Measurements from ENCODE around the gene GPRASP3. TPM values are rescaled to one million over a fixed set of nuclear protein-coding genes. Genes with fewer than 3 reads are reported as not detected.
A peak's percentile ranks its signal among the peaks of the same experiment; 100 is the strongest.

Gene GPRASP3
- total and polyA plus RNA-seq, 2 donors (not counting 3 experiments of a cell fraction or from before 2014, with no cell fraction given) = 4.0 to 7.2 TPM

DNA sequence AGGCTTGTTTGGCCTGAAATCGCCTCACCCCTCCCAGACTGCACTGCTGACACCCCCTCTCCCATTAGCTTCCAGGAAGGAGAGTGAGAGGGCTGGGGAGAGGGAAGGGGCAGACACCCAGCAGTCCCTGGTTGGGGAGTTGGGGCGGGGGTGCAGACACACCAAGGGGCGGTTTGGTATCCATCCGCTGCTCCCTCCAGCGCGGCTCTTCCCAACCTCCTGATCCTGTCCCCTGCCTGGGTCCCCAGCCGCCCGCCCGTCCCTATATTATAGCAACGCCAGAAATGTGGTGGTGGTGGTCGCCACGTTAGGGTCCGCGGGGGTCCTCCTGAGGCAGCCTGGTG is 24.9 kb downstream of the GPRASP3 start:
- Histone ChIP-seq H3K4me3 (replicated peaks in 1 of 3; ENCODE audit: insufficient read depth in 1 of 3, low read depth in 1 of 3, low read length in 3 of 3) (peak overlapping the region in 1 of 3 experiments; percentile 58), H2AFZ (ENCODE audit: low read depth, low read length) (peak overlapping the region; percentile 20)

More for the DNA sequence above, 24.9 kb downstream of the GPRASP3 start:
- Histone ChIP-seq H3K9me1 (replicated peaks; ENCODE audit: control insufficient read depth, extremely low read depth, insufficient read depth, low read length) (no peaks in the 10 kb centered on the region), H3K36me3 (ENCODE audit: control insufficient read depth in 2 of 2, extremely low read depth in 1 of 2, insufficient read depth in 2 of 2, low read length in 2 of 2) (no peaks in the 10 kb centered on the region), H3K79me2 (ENCODE audit: control insufficient read depth, insufficient read depth, low read length) (no peaks in the 10 kb centered on the region), H3K9ac (replicated peaks; ENCODE audit: extremely low read depth, insufficient read depth, low read length) (no peak overlapping the region), H3K9me3 (replicated peaks; ENCODE audit: control insufficient read depth, insufficient read depth, low read length) (no peaks in the 10 kb centered on the region), H3K27ac (ENCODE audit: insufficient read depth, low read depth, low read length) (no peak overlapping the region), H3K4me1 (ENCODE audit: control insufficient read depth, extremely low read depth, insufficient read depth, low read length) (peaks cover 3% of the 10 kb centered on the region), H4K20me1 (replicated peaks; ENCODE audit: control insufficient read depth, extremely low read depth, insufficient read depth, low read length) (no peaks in the 10 kb centered on the region), H3K27me3 (ENCODE audit: control insufficient read depth in 2 of 2, insufficient read depth in 2 of 2, low read length in 2 of 2) (no peaks in the 10 kb centered on the region), H3K4me2 (ENCODE audit: insufficient read depth, low read length) (no peak overlapping the region)
- BruUV-seq (replicated peaks) = no TSS peak
- ChIA-PET CTCF (interaction anchor here (1.3 kb wide), 1 partner anchor 90 kb away, joined by 4 read pairs; no protein-coding TSS in a partner anchor), POLR2A (no interaction called here)
- TF ChIP-seq MYC (IDR thresholded peaks at IDR 0.05; ENCODE audit: low read depth, low read length) = no peak
- TF ChIP-seq JUN (IDR thresholded peaks at IDR 0.05; ENCODE audit: borderline replicate concordance, insufficient read depth, insufficient read length, low read depth) = no peak
- TF ChIP-seq, protein P1, sequence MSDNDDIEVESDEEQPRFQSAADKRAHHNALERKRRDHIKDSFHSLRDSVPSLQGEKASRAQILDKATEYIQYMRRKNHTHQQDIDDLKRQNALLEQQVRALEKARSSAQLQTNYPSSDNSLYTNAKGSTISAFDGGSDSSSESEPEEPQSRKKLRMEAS (IDR thresholded peaks at IDR 0.05; ENCODE audit: insufficient read depth, insufficient read length) = no peak
- no peak for TF ChIP-seq GATA2 (IDR thresholded peaks at IDR 0.05; ENCODE audit: insufficient read depth, insufficient read length, low read depth, low read length)
- TF ChIP-seq, protein P2, sequence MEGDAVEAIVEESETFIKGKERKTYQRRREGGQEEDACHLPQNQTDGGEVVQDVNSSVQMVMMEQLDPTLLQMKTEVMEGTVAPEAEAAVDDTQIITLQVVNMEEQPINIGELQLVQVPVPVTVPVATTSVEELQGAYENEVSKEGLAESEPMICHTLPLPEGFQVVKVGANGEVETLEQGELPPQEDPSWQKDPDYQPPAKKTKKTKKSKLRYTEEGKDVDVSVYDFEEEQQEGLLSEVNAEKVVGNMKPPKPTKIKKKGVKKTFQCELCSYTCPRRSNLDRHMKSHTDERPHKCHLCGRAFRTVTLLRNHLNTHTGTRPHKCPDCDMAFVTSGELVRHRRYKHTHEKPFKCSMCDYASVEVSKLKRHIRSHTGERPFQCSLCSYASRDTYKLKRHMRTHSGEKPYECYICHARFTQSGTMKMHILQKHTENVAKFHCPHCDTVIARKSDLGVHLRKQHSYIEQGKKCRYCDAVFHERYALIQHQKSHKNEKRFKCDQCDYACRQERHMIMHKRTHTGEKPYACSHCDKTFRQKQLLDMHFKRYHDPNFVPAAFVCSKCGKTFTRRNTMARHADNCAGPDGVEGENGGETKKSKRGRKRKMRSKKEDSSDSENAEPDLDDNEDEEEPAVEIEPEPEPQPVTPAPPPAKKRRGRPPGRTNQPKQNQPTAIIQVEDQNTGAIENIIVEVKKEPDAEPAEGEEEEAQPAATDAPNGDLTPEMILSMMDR (IDR thresholded peaks at IDR 0.05; ENCODE audit: extremely low read depth in 1 of 2, insufficient read depth in 1 of 2, low read depth in 1 of 2, low read length in 2 of 2) = no peak
- TF ChIP-seq FOS (IDR thresholded peaks at IDR 0.05; ENCODE audit: borderline replicate concordance, insufficient read depth, low read length) = no peak
- TF ChIP-seq POLR2A (IDR thresholded peaks at IDR 0.05; ENCODE audit: low read depth, low read length) = no peak
- no peak for TF ChIP-seq POLR2AphosphoS5 (IDR thresholded peaks at IDR 0.05; ENCODE audit: insufficient read depth, low read depth, low read length)
- no peak for TF ChIP-seq EZH2 (IDR thresholded peaks at IDR 0.05; ENCODE audit: borderline replicate concordance, low read depth, low read length, severe bottlenecking)
- FAIRE-seq (no peak), DNase-seq (ENCODE audit: low read depth, low spot score) (no peak)
- intact Hi-C loops (cut with micrococcal nuclease) (no loop called here), dilution Hi-C loops (cut with MboI; ENCODE audit: extremely low pct_ligation_motif_present, low sequenced_read_pairs) (no loop called here)
